ENCODE measurements around the gene ENPP3. TPM values are rescaled to one million over a fixed set of nuclear protein-coding genes. Genes with fewer than 3 reads are reported as not detected.
A peak's percentile ranks its signal among the peaks of the same experiment; 100 is the strongest.

ENPP3 gene
- total RNA-seq (2016; rRNA removed; fragmentation: Illumina TruSeq; extraction: Trizol) (23.9 and 40.0 TPM in 2 replicates), polyA plus RNA-seq (2011; rRNA removed) (59.1 and 75.4 TPM in 2 replicates), polyA minus RNA-seq (2011; rRNA and poly(A)+ RNA removed; ENCODE audit: low replicate concordance) (21.7 TPM in 1 of 2 replicates, not detected in the other), Bru-seq, nascent RNA (percentile 82 among the genes with signal in this experiment), BruChase-seq, experiment 1, labeled RNA remaining after a 6-hour chase (percentile 76 among the genes with signal in this experiment), BruChase-seq, experiment 2, labeled RNA remaining after a 2-hour chase (percentile 78 among the genes with signal in this experiment)
- total RNA-seq (2016; cell fraction: cytosol; rRNA removed; fragmentation: Illumina TruSeq; extraction: Trizol; ENCODE audit: low read depth): 13.2 and 15.3 TPM in 2 replicates
- total RNA-seq (2016; cell fraction: insoluble cytoplasmic fraction; rRNA removed; fragmentation: Illumina TruSeq; extraction: Trizol): 25.8 and 40.1 TPM in 2 replicates
- 15.4 and 17.9 TPM in 2 replicates for total RNA-seq (2016; cell fraction: membrane; rRNA removed; fragmentation: Illumina TruSeq; extraction: Trizol)
- 58.4 and 68.3 TPM in 2 replicates for total RNA-seq (2016; cell fraction: nucleus; rRNA removed; fragmentation: Illumina TruSeq; extraction: Trizol)
- polyA plus RNA-seq (2011; cell fraction: cytosol; rRNA removed): 27.6 and 37.9 TPM in 2 replicates
- polyA plus RNA-seq (2011; cell fraction: nucleus; rRNA removed): 71.7 and 72.3 TPM in 2 replicates
- 30.3 and 68.2 TPM in 2 replicates for polyA plus RNA-seq (2012)
- polyA plus RNA-seq (2016; cell fraction: cytosol; fragmentation: Illumina TruSeq; extraction: Trizol; ENCODE audit: low read depth): 2.9 TPM in 2 replicates
- polyA plus RNA-seq (2016; cell fraction: insoluble cytoplasmic fraction; fragmentation: Illumina TruSeq; extraction: Trizol; ENCODE audit: low read depth): 21.0 and 21.2 TPM in 2 replicates
- 6.2 and 7.6 TPM in 2 replicates for polyA plus RNA-seq (2016; cell fraction: membrane; fragmentation: Illumina TruSeq; extraction: Trizol; ENCODE audit: low read depth)
- polyA plus RNA-seq (2016; cell fraction: nucleus; fragmentation: Illumina TruSeq; extraction: Trizol; ENCODE audit: insufficient read depth, low read depth): 70.2 and 71.4 TPM in 2 replicates
- 24.9 and 25.1 TPM in 2 replicates for polyA minus RNA-seq (2011; cell fraction: cytosol; rRNA and poly(A)+ RNA removed)
- 96.8 and 123 TPM in 2 replicates for polyA minus RNA-seq (2011; cell fraction: nucleus; rRNA and poly(A)+ RNA removed)
- long read RNA-seq, experiment 1, partial matches to known transcripts: 3 of 19 reads
- long read RNA-seq, experiment 1, other reads (novel, unspliced or antisense): 14 of 19 reads
- long read RNA-seq, experiment 2, partial matches to known transcripts: 10 of 27 reads
- long read RNA-seq, experiment 2, other reads (novel, unspliced or antisense): 15 of 27 reads

DNA sequence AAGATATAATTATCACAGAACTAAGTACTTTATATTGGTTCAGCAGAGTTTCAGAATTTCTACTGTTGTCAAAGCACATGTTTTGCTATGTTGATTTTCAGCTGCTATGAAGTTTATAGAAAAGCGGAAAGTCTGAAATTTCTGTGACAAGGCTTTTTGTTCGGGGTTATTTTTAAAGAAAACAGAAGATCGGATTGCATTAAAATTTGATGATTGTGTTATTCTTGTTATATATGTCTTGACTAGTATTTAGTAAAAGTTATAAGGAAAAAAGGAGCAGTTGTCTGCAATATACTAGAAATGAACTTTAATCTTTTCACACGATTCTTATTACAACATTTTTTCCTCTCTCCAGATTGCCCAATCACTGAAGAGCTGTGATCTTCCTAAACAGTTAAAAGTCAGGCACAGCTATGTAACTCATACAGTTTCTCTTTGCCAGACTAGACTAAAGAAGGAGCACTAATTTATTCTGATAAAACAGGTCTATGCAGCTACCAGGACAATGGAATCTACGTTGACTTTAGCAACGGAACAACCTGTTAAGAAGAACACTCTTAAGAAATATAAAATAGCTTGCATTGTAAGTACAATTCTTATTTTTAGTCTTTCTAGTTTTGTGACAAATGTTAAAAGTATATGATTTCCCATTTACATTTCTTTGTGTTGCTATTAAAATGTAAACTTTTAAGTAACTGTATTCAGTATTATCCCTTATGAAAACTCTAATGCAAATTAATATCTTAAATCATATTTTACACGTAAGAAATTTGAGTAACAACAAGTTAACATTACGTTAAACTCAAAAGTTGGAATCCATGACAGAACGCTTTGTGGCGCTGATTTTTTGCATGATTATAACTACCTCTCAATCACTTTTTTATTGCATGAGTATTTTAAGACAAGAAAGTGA, at the start of gene ENPP3:
TSS of gene ENPP3 (plus strand) at position 423 of the 913 bp plus-strand sequence. CDS start at position 506, 83 bp downstream.
- Histone ChIP-seq H3K79me2 (ENCODE audit: insufficient read depth, low read length) (peaks cover 43% of the 10 kb centered on the region), H2AFZ (ENCODE audit: low read length) (peak within 1 kb of the TSS; percentile 89), H3K9ac (ENCODE audit: insufficient read depth, low read depth, low read length) (peak within 1 kb of the TSS; percentile 93), H3K4me1 (ENCODE audit: insufficient read depth, low read length) (peaks cover 44% of the 10 kb centered on the region), H3K4me2 (ENCODE audit: low read depth, low read length) (peak within 1 kb of the TSS; percentile 77), H3K9me3 (ENCODE audit: low read length) (no peaks in the 10 kb centered on the region), H3K27ac (ENCODE audit: extremely low read length, insufficient read depth, low read length) (peak within 1 kb of the TSS; percentile 96), H4K20me1 (ENCODE audit: insufficient read depth, low read length) (peaks cover 2% of the 10 kb centered on the region; the same call in 1 of the 2 replicates), H3K36me3 (replicated peaks in 1 of 2; ENCODE audit: control insufficient read depth in 1 of 2, insufficient read depth in 2 of 2, low read length in 2 of 2) (peaks cover 5 to 20% of the 10 kb centered on the region in 2 experiments), H3K27me3 (ENCODE audit: control insufficient read depth in 1 of 2, insufficient read depth in 2 of 2, low read length in 2 of 2) (no peaks in the 10 kb centered on the region; a peak in 1 of 5 replicates), H3K4me3 (replicated peaks in 1 of 3; ENCODE audit: insufficient read depth in 1 of 3, low read depth in 2 of 3, low read length in 3 of 3) (peak within 1 kb of the TSS; percentile 65 to 95 (median 72))
- peak; percentile 63 for ATAC-seq
- ChIA-PET CTCF (ENCODE audit: low intra/inter-chr PET ratio, low total read pairs) (interaction anchor here (2.2 kb wide), 1 partner anchor 9 kb away, joined by 6 read pairs; the partner anchor contains the start of gene MED23), POLR2A (interaction anchor here (0.8 to 2.1 kb wide), 4 partner anchors 9 to 314 kb away, joined by 3 to 44 read pairs (median 4); partner anchors contain the start of genes CCN2 and MED23)
- in situ Hi-C loops (cut with HindIII; ENCODE audit: extremely low pct_ligation_motif_present, low pct_unique_long_range_greater_than_20kb) (no loop called here), intact Hi-C loops (cut with micrococcal nuclease; ENCODE audit: unreplicated experiment) (loop anchor here (1.0 kb wide), 1 partner anchor 8 kb away; no protein-coding TSS in a partner anchor)
- no TSS peak for BruUV-seq (replicated peaks)
- 36% methylated on average over 10 of the region's 10 CpGs for WGBS (ENCODE audit: low lambda C conversion rate)
- peak; percentile 15 for FAIRE-seq
- DNase-seq (ENCODE audit: low spot score): peak; percentile 89
- TF ChIP-seq ZNF552 (CRISPR knock-in tag; IDR thresholded peaks at IDR 0.05; ENCODE audit: borderline replicate concordance): no peak
- TF ChIP-seq TRIM24 (CRISPR knock-in tag; IDR thresholded peaks at IDR 0.05): no peak
- TF ChIP-seq KAT8 (CRISPR knock-in tag; IDR thresholded peaks at IDR 0.05): peak; percentile 49; the same call in 1 of the 2 replicates
- no peak for TF ChIP-seq MEIS1 (CRISPR knock-in tag; IDR thresholded peaks at IDR 0.05; ENCODE audit: borderline replicate concordance)
- TF ChIP-seq ARID5B (CRISPR knock-in tag; IDR thresholded peaks at IDR 0.05): peak; percentile 88
- peak; percentile 41; the same call in 1 of the 2 replicates for TF ChIP-seq ZNF331 (CRISPR knock-in tag; IDR thresholded peaks at IDR 0.05)
- TF ChIP-seq HNF1A (IDR thresholded peaks at IDR 0.05; ENCODE audit: low read depth): peak; percentile 27; the same call in 1 of the 2 replicates
- no peak for TF ChIP-seq HNF1A (CRISPR knock-in tag; IDR thresholded peaks at IDR 0.05; ENCODE audit: borderline replicate concordance)
